HEK293T (cell line): ENCODE data around the gene ABCA6.

Experiments used
- ELF4 ChIP-seq: fragments of 450-650 bp; IDR thresholded peaks from 2 replicates; pipeline ENCODE4 v1.6.1; 2017; ENCODE audit warnings: antibody characterized with exemption
- SUZ12 ChIP-seq: fragments of 450-650 bp; IDR thresholded peaks from 2 replicates; pipeline ENCODE4 v1.6.1; 2016; ENCODE audit warnings: mild to moderate bottlenecking

GRCh38 chr17:69060822-69061221, 80.9 kb downstream of the ABCA6 start, which contains the start of gene ABCA9:
- TF ChIP-seq ELF4 = no peak
- no peak for TF ChIP-seq SUZ12
